DOHH2 (cell line): ENCODE data around the gene EPB42.

ENCODE experiments used
- EZH2phosphoT487 ChIP-seq: fragments of 200-600 bp; sonication (generic); IDR thresholded peaks from 2 replicates; pipeline ENCODE4 v1.6.1; 2017; ENCODE audit warnings: borderline replicate concordance, mild to moderate bottlenecking, antibody characterized with exemption, low read length, moderate library complexity, mixed read lengths
- TF ChIP-seq, protein P1 (sequence below): fragments of 200-600 bp; sonication (generic); IDR thresholded peaks from one replicate; pipeline ENCODE4 v1.5.1; 2014; ENCODE audit warnings: antibody characterized with exemption, mild to moderate bottlenecking, low read depth, low read length; ENCODE audit not compliant: poor library complexity, severe bottlenecking

DNA sequence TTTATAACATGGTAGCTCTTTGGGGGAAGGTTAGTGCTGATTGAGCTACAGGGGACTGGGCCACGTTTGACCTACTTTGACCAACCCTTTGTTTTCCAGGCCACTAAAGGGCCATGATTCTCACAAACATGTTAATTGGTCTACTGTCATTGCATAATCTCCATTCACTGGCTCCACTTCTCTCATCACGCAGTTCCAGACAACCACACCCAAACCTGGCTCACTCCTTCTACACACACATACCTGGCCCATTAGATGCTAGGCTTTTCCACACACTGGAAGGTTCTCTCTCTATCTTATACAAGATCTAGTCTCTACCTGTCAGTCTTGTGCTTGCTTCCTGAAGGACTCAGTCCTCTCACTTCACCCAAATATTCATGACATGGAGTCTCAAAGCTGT, 30.0 kb upstream of the EPB42 start:
- TF ChIP-seq, protein P1, sequence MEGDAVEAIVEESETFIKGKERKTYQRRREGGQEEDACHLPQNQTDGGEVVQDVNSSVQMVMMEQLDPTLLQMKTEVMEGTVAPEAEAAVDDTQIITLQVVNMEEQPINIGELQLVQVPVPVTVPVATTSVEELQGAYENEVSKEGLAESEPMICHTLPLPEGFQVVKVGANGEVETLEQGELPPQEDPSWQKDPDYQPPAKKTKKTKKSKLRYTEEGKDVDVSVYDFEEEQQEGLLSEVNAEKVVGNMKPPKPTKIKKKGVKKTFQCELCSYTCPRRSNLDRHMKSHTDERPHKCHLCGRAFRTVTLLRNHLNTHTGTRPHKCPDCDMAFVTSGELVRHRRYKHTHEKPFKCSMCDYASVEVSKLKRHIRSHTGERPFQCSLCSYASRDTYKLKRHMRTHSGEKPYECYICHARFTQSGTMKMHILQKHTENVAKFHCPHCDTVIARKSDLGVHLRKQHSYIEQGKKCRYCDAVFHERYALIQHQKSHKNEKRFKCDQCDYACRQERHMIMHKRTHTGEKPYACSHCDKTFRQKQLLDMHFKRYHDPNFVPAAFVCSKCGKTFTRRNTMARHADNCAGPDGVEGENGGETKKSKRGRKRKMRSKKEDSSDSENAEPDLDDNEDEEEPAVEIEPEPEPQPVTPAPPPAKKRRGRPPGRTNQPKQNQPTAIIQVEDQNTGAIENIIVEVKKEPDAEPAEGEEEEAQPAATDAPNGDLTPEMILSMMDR = no peak
- no peak for TF ChIP-seq EZH2phosphoT487
